SK-N-SH treated with all-trans-retinoic acid at 6 μM for 48 hours (cell line): ENCODE data around the gene NDUFAF2.
"Not testable (repeated sequence)": the region's sequence is repeated elsewhere in the genome, so short reads cannot be mapped to it uniquely, and the experiment has no call there.

Experiments
- ATAC-seq: fragments of 200-7000 bp; cut with Tn5 transposase; 3 replicates; pipeline ENCODE4 v1.9.1; 2020; ENCODE audit warnings: mild to moderate bottlenecking, moderate library complexity
- ARNTL ChIP-seq: fragments of 450-650 bp; formaldehyde crosslinking; IDR thresholded peaks from 2 replicates; pipeline ENCODE4 v1.5.0; 2020; ENCODE audit warnings: low read depth, mild to moderate bottlenecking, moderate library complexity, borderline replicate concordance
- BACH2 ChIP-seq: fragments of 250-450 bp; sonication (Bioruptor Pico); IDR thresholded peaks from 2 replicates; pipeline ENCODE4 v1.9.0; 2021; ENCODE audit warnings: mild to moderate bottlenecking, borderline replicate concordance
- CREB5 ChIP-seq: fragments of 250-450 bp; sonication (Bioruptor Pico); IDR thresholded peaks from 2 replicates; pipeline ENCODE4 v1.5.1; 2020; ENCODE audit warnings: low read depth, mild to moderate bottlenecking, moderate library complexity
- CSDC2 ChIP-seq: fragments of 250-450 bp; sonication (Bioruptor Pico); IDR thresholded peaks from 2 replicates; pipeline ENCODE4 v1.5.0; 2020; ENCODE audit warnings: mild to moderate bottlenecking, moderate library complexity
- CSRNP3 ChIP-seq: fragments of 250-450 bp; sonication (Bioruptor Pico); IDR thresholded peaks from 2 replicates; pipeline ENCODE4 v1.5.1; 2021; ENCODE audit warnings: mild to moderate bottlenecking, moderate library complexity
- ESRRG ChIP-seq: fragments of 250-450 bp; sonication (Bioruptor Pico); IDR thresholded peaks from 2 replicates; pipeline ENCODE4 v1.6.1; 2021; ENCODE audit warnings: mild to moderate bottlenecking
- GLIS3 ChIP-seq: fragments of 250-450 bp; sonication (Bioruptor Pico); IDR thresholded peaks from 2 replicates; pipeline ENCODE4 v1.5.0; 2020; ENCODE audit warnings: mild to moderate bottlenecking, moderate library complexity
- OSR1 ChIP-seq: fragments of 250-450 bp; sonication (Bioruptor Pico); IDR thresholded peaks from 2 replicates; pipeline ENCODE4 v1.8.0; 2022; ENCODE audit warnings: moderate library complexity, mild to moderate bottlenecking, inconsistent platforms
- PATZ1 ChIP-seq: fragments of 250-450 bp; sonication (Bioruptor Pico); IDR thresholded peaks from 2 replicates; pipeline ENCODE4 v1.8.0; 2020; ENCODE audit warnings: mild to moderate bottlenecking, moderate library complexity, borderline replicate concordance
- POU6F1 ChIP-seq: fragments of 250-450 bp; sonication (Bioruptor Pico); IDR thresholded peaks from 2 replicates; pipeline ENCODE4 v1.8.0; 2021; ENCODE audit warnings: low read depth, mild to moderate bottlenecking, moderate library complexity, borderline replicate concordance
- PPARA ChIP-seq: fragments of 250-450 bp; sonication (Bioruptor Pico); IDR thresholded peaks from 2 replicates; pipeline ENCODE4 v1.5.0; 2020; ENCODE audit warnings: mild to moderate bottlenecking, borderline replicate concordance
- SNAI2 ChIP-seq: fragments of 250-450 bp; sonication (Bioruptor Pico); IDR thresholded peaks from 2 replicates; pipeline ENCODE4 v1.5.0; 2020; ENCODE audit warnings: mild to moderate bottlenecking, moderate library complexity
- TOX ChIP-seq: fragments of 250-450 bp; sonication (Bioruptor Pico); IDR thresholded peaks from 2 replicates; pipeline ENCODE4 v1.8.0; 2021; ENCODE audit warnings: mild to moderate bottlenecking, moderate library complexity, borderline replicate concordance
- TSHZ2 ChIP-seq: fragments of 250-450 bp; sonication (Bioruptor Pico); IDR thresholded peaks from 2 replicates; pipeline ENCODE4 v1.5.0; 2020; ENCODE audit warnings: mild to moderate bottlenecking, moderate library complexity
- ZC3H10 ChIP-seq: fragments of 250-450 bp; sonication (Bioruptor Pico); IDR thresholded peaks from 2 replicates; pipeline ENCODE4 v1.5.1; 2021; ENCODE audit warnings: mild to moderate bottlenecking, moderate library complexity
- ZFP30 ChIP-seq: fragments of 450-650 bp; formaldehyde crosslinking; IDR thresholded peaks from 2 replicates; pipeline ENCODE4 v1.5.0; 2022; ENCODE audit warnings: mild to moderate bottlenecking, moderate library complexity
- ZNF565 ChIP-seq: fragments of 450-650 bp; formaldehyde crosslinking; conservative IDR thresholded peaks from 2 replicates; pipeline ENCODE4 v1.5.0; 2020; ENCODE audit warnings: low read depth, mild to moderate bottlenecking, moderate library complexity
- ZNF70 ChIP-seq: fragments of 450-650 bp; formaldehyde crosslinking; IDR thresholded peaks from 2 replicates; pipeline ENCODE4 v1.5.0; 2020; ENCODE audit warnings: mild to moderate bottlenecking, moderate library complexity

NDUFAF2 gene

GRCh38 chr5:61183538-61183937 is 238.5 kb downstream of the NDUFAF2 start (continued):
- TF ChIP-seq ZNF565 (CRISPR knock-in tag): no peak
- no peak for TF ChIP-seq TOX (CRISPR knock-in tag)
- TF ChIP-seq, all 23 proteins: peak for 0

- ATAC-seq: no peak
These were observed 239.7 kb downstream of the NDUFAF2 start for GRCh38 chr5:61184708-61185107.

GRCh38 chr5:61186634-61187033 is 241.6 kb downstream of the NDUFAF2 start:
- no peak for TF ChIP-seq PPARA (CRISPR knock-in tag)
- no peak for TF ChIP-seq CSRNP3 (CRISPR knock-in tag)
- no peak for TF ChIP-seq ZC3H10 (CRISPR knock-in tag)
- TF ChIP-seq POU6F1 (CRISPR knock-in tag): no peak
- TF ChIP-seq TSHZ2: no peak
- TF ChIP-seq ZFP30 (CRISPR knock-in tag): no peak
- TF ChIP-seq PATZ1 (CRISPR knock-in tag): no peak
- no peak for TF ChIP-seq BACH2 (CRISPR knock-in tag)
- no peak for TF ChIP-seq SNAI2 (CRISPR knock-in tag)
- no peak for TF ChIP-seq ZNF565 (CRISPR knock-in tag)
- no peak for TF ChIP-seq CREB5 (CRISPR knock-in tag)
- TF ChIP-seq ARNTL (CRISPR knock-in tag): no peak
- no peak for TF ChIP-seq ESRRG (CRISPR knock-in tag)
- no peak for TF ChIP-seq GLIS3 (CRISPR knock-in tag)
- no peak for TF ChIP-seq OSR1
- TF ChIP-seq TOX (CRISPR knock-in tag): no peak
- no peak for TF ChIP-seq ZNF70 (CRISPR knock-in tag)
- no peak for TF ChIP-seq CSDC2
- ATAC-seq: no peak

More at GRCh38 chr5:61184708-61185107, 239.7 kb downstream of the NDUFAF2 start:
- TF ChIP-seq PATZ1 (CRISPR knock-in tag): no peak
- TF ChIP-seq CREB5 (CRISPR knock-in tag): no peak
- TF ChIP-seq, all 23 proteins: peak for 0

GRCh38 chr5:61187352-61187751 is 242.3 kb downstream of the NDUFAF2 start:
- not testable (repeated sequence) for ATAC-seq

GRCh38 chr5:61187826-61188225 is 242.8 kb downstream of the NDUFAF2 start:
- not testable (repeated sequence) for ATAC-seq
